Measurements from ENCODE around the gene COPG2.

- TF ChIP-seq CTCF (IDR thresholded peaks at IDR 0.05) (no peak), POLR2AphosphoS5 (IDR thresholded peaks at IDR 0.05) (no peak), POLR2A (IDR thresholded peaks at IDR 0.05) (no peak)
Observed at GRCh38 chr7:130559184-130559583, 109.4 kb downstream of the COPG2 start.

Measured in gastroesophageal sphincter (tissue), 3 donors.